ENCODE results near the gene HOXB8.

Gene HOXB8

GRCh38 chr17:48569240-48569582 is 45.9 kb downstream of the HOXB8 start:
- no peak for DNase-seq (ENCODE audit: low read depth, low spot score)
- no peak overlapping the region for H3K27ac ChIP-seq
- no peak overlapping the region for H3K9ac ChIP-seq (ENCODE audit: insufficient read length)
- no peaks in the 10 kb centered on the region for H3K9me3 ChIP-seq (ENCODE audit: low read depth, low read length)
- TF ChIP-seq FOXP2 (optimal IDR thresholded peaks at IDR 0.05; ENCODE audit: control extremely low read depth, extremely low read length, insufficient read depth) (no peak), POLR2AphosphoS5 (IDR thresholded peaks at IDR 0.05; ENCODE audit: borderline replicate concordance, low read depth, low read length) (no peak), EZH2 (IDR thresholded peaks at IDR 0.05) (no peak)
- peaks cover 2% of the 10 kb centered on the region; the same call in 1 of the 2 replicates for H3K36me3 ChIP-seq (ENCODE audit: insufficient read depth, low read length)
- H3K4me3 ChIP-seq = peak overlapping the region; percentile 39

- no peak for DNase-seq (ENCODE audit: low read depth, low spot score)
Measured at GRCh38 chr17:48568499-48569239, 46.4 kb downstream of the HOXB8 start.

GRCh38 chr17:48567646-48568354 is 47.3 kb downstream of the HOXB8 start:
- H3K9ac ChIP-seq (ENCODE audit: insufficient read length) = no peak overlapping the region
- no peak for DNase-seq (ENCODE audit: low read depth, low spot score)
- H3K27ac ChIP-seq = no peak overlapping the region
- TF ChIP-seq FOXP2 (optimal IDR thresholded peaks at IDR 0.05; ENCODE audit: control extremely low read depth, extremely low read length, insufficient read depth) = no peak
- TF ChIP-seq POLR2AphosphoS5 (IDR thresholded peaks at IDR 0.05; ENCODE audit: borderline replicate concordance, low read depth, low read length) = no peak
- no peak for TF ChIP-seq EZH2 (IDR thresholded peaks at IDR 0.05)
- no peak overlapping the region for H3K4me3 ChIP-seq
- no peaks in the 10 kb centered on the region for H3K9me3 ChIP-seq (ENCODE audit: low read depth, low read length)
- H3K36me3 ChIP-seq (ENCODE audit: insufficient read depth, low read length) = peaks cover 2% of the 10 kb centered on the region; the same call in 1 of the 2 replicates

More at GRCh38 chr17:48568499-48569239, 46.4 kb downstream of the HOXB8 start:
- no peak overlapping the region for H3K27ac ChIP-seq
- H3K36me3 ChIP-seq (ENCODE audit: insufficient read depth, low read length) = peaks cover 2% of the 10 kb centered on the region; the same call in 1 of the 2 replicates
- peak overlapping the region; percentile 39 for H3K4me3 ChIP-seq
- H3K9me3 ChIP-seq (ENCODE audit: low read depth, low read length) = no peaks in the 10 kb centered on the region
- TF ChIP-seq POLR2AphosphoS5 (IDR thresholded peaks at IDR 0.05; ENCODE audit: borderline replicate concordance, low read depth, low read length) = no peak
- TF ChIP-seq EZH2 (IDR thresholded peaks at IDR 0.05) = no peak
- no peak for TF ChIP-seq FOXP2 (optimal IDR thresholded peaks at IDR 0.05; ENCODE audit: control extremely low read depth, extremely low read length, insufficient read depth)
- H3K9ac ChIP-seq (ENCODE audit: insufficient read length) = no peak overlapping the region

- Histone ChIP-seq H3K27ac (no peak overlapping the region), H3K4me3 (no peak overlapping the region), H3K36me3 (ENCODE audit: insufficient read depth, low read length) (peaks cover 2% of the 10 kb centered on the region; the same call in 1 of the 2 replicates), H3K9ac (ENCODE audit: insufficient read length) (no peak overlapping the region), H3K9me3 (ENCODE audit: low read depth, low read length) (no peaks in the 10 kb centered on the region)
- no peak for TF ChIP-seq EZH2 (IDR thresholded peaks at IDR 0.05)
- TF ChIP-seq POLR2AphosphoS5 (IDR thresholded peaks at IDR 0.05; ENCODE audit: borderline replicate concordance, low read depth, low read length) = no peak
- TF ChIP-seq FOXP2 (optimal IDR thresholded peaks at IDR 0.05; ENCODE audit: control extremely low read depth, extremely low read length, insufficient read depth) = no peak
- no peak for DNase-seq (ENCODE audit: low read depth, low spot score)
Measured at GRCh38 chr17:48567209-48567608, 47.9 kb downstream of the HOXB8 start.

- DNase-seq (ENCODE audit: low read depth, low spot score) = no peak
- H3K4me3 ChIP-seq = no peak overlapping the region
- no peak overlapping the region for H3K9ac ChIP-seq (ENCODE audit: insufficient read length)
- TF ChIP-seq EZH2 (IDR thresholded peaks at IDR 0.05) (no peak), POLR2AphosphoS5 (IDR thresholded peaks at IDR 0.05; ENCODE audit: borderline replicate concordance, low read depth, low read length) (no peak), FOXP2 (optimal IDR thresholded peaks at IDR 0.05; ENCODE audit: control extremely low read depth, extremely low read length, insufficient read depth) (no peak)
- H3K27ac ChIP-seq = no peak overlapping the region
- H3K9me3 ChIP-seq (ENCODE audit: low read depth, low read length) = no peaks in the 10 kb centered on the region
- H3K36me3 ChIP-seq (ENCODE audit: insufficient read depth, low read length) = 0 out of 2 replicates have a peak, but pooled peaks cover under 1% of the 10 kb centered on the region
Measured at GRCh38 chr17:48566717-48567116, 48.4 kb downstream of the HOXB8 start.

- no peak for DNase-seq (ENCODE audit: low read depth, low spot score)
- no peak overlapping the region for H3K9ac ChIP-seq (ENCODE audit: insufficient read length)
- no peak overlapping the region for H3K27ac ChIP-seq
- no peaks in the 10 kb centered on the region for H3K9me3 ChIP-seq (ENCODE audit: low read depth, low read length)
- no peaks in the 10 kb centered on the region for H3K36me3 ChIP-seq (ENCODE audit: insufficient read depth, low read length)
- no peak for TF ChIP-seq EZH2 (IDR thresholded peaks at IDR 0.05)
- no peak for TF ChIP-seq POLR2AphosphoS5 (IDR thresholded peaks at IDR 0.05; ENCODE audit: borderline replicate concordance, low read depth, low read length)
- no peak for TF ChIP-seq FOXP2 (optimal IDR thresholded peaks at IDR 0.05; ENCODE audit: control extremely low read depth, extremely low read length, insufficient read depth)
- no peak overlapping the region for H3K4me3 ChIP-seq
Measured at GRCh38 chr17:48565925-48566710, 49.0 kb downstream of the HOXB8 start.

GRCh38 chr17:48565022-48565554 is 50.0 kb downstream of the HOXB8 start:
- Histone ChIP-seq H3K9ac (ENCODE audit: insufficient read length) (no peak overlapping the region), H3K36me3 (ENCODE audit: insufficient read depth, low read length) (no peaks in the 10 kb centered on the region), H3K4me3 (no peak overlapping the region), H3K9me3 (ENCODE audit: low read depth, low read length) (no peaks in the 10 kb centered on the region), H3K27ac (no peak overlapping the region)
- TF ChIP-seq POLR2AphosphoS5 (IDR thresholded peaks at IDR 0.05; ENCODE audit: borderline replicate concordance, low read depth, low read length) (no peak), FOXP2 (optimal IDR thresholded peaks at IDR 0.05; ENCODE audit: control extremely low read depth, extremely low read length, insufficient read depth) (no peak), EZH2 (IDR thresholded peaks at IDR 0.05) (no peak)
- no peak for DNase-seq (ENCODE audit: low read depth, low spot score)
